ENCODE measurements around the gene SPC25. TPM values are rescaled to one million over a fixed set of nuclear protein-coding genes. Genes with fewer than 3 reads are reported as not detected.

SPC25 gene
- total RNA-seq, 1 experiment from 2014 or later = 28.6 TPM

DNA sequence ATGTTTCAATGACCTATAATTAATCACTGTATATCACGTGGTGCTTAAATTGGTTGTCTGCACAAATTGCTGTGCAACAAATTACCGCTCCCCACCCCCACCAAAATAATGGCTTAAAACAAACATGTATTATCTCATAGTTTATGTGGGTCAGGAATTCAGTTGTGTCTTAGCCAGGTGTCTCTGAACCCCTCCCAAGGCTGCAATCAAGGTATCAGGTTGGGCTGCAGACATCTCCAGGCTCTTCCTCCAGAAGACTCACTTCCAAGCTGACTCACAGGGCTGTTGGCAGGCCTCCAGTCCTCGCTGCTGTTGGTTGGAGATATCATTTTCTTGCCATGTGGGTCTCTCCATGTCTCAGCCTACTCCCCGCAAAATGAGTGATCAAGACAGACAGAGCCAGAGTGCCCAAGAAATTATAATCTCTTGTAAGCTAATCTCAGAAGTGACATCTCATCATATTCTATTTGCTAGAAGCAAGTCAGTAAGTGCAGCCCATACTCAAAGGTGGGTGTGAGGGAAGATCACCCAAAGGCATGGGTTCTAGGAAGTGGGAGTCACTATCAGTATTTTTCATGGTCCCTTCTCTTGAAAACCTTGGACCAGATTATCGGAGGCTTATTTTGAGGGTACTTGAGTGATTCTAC is 38.4 kb downstream of the SPC25 start:
- Mint-ChIP-seq H3K9me3 (peaks cover 6% of the 10 kb centered on the region), H3K27ac (no peak overlapping the region), H3K4me1 (peaks cover 10% of the 10 kb centered on the region), H3K27me3 (ENCODE audit: low read depth) (no peaks in the 10 kb centered on the region), H3K4me3 (no peak overlapping the region), H3K36me3 (peaks cover 10% of the 10 kb centered on the region)
- DNase-seq (ENCODE audit: low spot score) (no peak), ATAC-seq (no peak)
- TF ChIP-seq ATF6 (CRISPR knock-in tag; IDR thresholded peaks at IDR 0.05) (no peak), ATF2 (CRISPR knock-in tag; IDR thresholded peaks at IDR 0.05; ENCODE audit: borderline replicate concordance, low read depth) (no peak), JUN (CRISPR knock-in tag; IDR thresholded peaks at IDR 0.05) (no peak)
- POLR2A ChIA-PET = no interaction called here
- CTCF ChIA-PET = interaction anchor here (0.7 kb wide), 1 partner anchor 505 kb away, joined by 3 read pairs; no protein-coding TSS in a partner anchor

GRCh38 chr2:168850846-168851245 is 39.4 kb downstream of the SPC25 start:
- H3K4me1 Mint-ChIP-seq = peaks cover 3% of the 10 kb centered on the region
- peaks cover 10% of the 10 kb centered on the region for H3K36me3 Mint-ChIP-seq
- POLR2A ChIA-PET = no interaction called here
- H3K27ac Mint-ChIP-seq = no peak overlapping the region
- CTCF ChIA-PET = no interaction called here
- ATAC-seq = no peak
- no peak for TF ChIP-seq ATF2 (CRISPR knock-in tag; IDR thresholded peaks at IDR 0.05; ENCODE audit: borderline replicate concordance, low read depth)
- no peak for TF ChIP-seq ZNF263 (CRISPR knock-in tag; IDR thresholded peaks at IDR 0.05; ENCODE audit: low read depth)
- TF ChIP-seq JAZF1 (CRISPR knock-in tag; IDR thresholded peaks at IDR 0.05) = no peak
- no peak for TF ChIP-seq USF2 (CRISPR knock-in tag; IDR thresholded peaks at IDR 0.05)
- no peak for TF ChIP-seq MYBL2 (CRISPR knock-in tag; IDR thresholded peaks at IDR 0.05)
- TF ChIP-seq GABPB1 (CRISPR knock-in tag; IDR thresholded peaks at IDR 0.05) = no peak
- no peak for TF ChIP-seq FOXK1 (CRISPR knock-in tag; IDR thresholded peaks at IDR 0.05)
- TF ChIP-seq FOXP1 (CRISPR knock-in tag; IDR thresholded peaks at IDR 0.05; ENCODE audit: borderline replicate concordance) = no peak
- TF ChIP-seq PRDM15 (CRISPR knock-in tag; IDR thresholded peaks at IDR 0.05) = no peak
- TF ChIP-seq ZNF317 (CRISPR knock-in tag; IDR thresholded peaks at IDR 0.05; ENCODE audit: borderline replicate concordance, low read depth) = no peak
- TF ChIP-seq ZNF281 (CRISPR knock-in tag; IDR thresholded peaks at IDR 0.05) = no peak
- H3K27me3 Mint-ChIP-seq (ENCODE audit: low read depth) = no peaks in the 10 kb centered on the region
- H3K4me3 Mint-ChIP-seq = no peak overlapping the region
- peaks cover 6% of the 10 kb centered on the region for H3K9me3 Mint-ChIP-seq
- no peak for DNase-seq (ENCODE audit: low spot score)
